ENCODE measurements around the gene GRM7. TPM values are rescaled to one million over a fixed set of nuclear protein-coding genes. Genes with fewer than 3 reads are reported as not detected.

GRM7 gene
- total RNA-seq, 1 experiment from 2014 or later: not detected

DNA sequence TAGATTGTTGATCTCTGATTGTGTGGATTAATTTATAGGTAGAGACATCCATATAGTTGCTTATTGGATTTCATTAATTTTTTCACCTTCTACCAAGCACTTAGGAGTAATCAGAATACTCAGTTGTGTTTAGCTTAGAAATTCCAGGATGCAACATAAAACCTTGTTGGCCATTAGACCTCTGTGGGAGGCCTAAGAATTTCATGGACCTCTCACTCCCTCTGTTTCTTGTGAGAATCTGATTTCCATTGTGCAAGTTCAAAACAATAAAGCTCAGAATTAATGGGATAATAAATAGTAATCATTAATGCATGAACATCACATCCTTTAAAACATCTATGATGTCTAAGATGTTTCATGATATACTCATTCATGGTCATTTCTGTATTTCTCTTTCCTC, 332.4 kb downstream of the GRM7 start:
- Histone ChIP-seq H3K9me3 (ENCODE audit: low read length) (peaks cover 53% of the 10 kb centered on the region), H3K9me2 (replicated peaks; ENCODE audit: low read length) (no peaks in the 10 kb centered on the region), H3K27me3 (ENCODE audit: low read length) (no peaks in the 10 kb centered on the region), H4K20me1 (ENCODE audit: low read length) (no peaks in the 10 kb centered on the region), H3K79me2 (ENCODE audit: low read length) (no peaks in the 10 kb centered on the region), H3K4me1 (ENCODE audit: insufficient read depth, low read length) (no peaks in the 10 kb centered on the region), H3K27ac (ENCODE audit: low read length) (no peak overlapping the region), H3K4me2 (ENCODE audit: low read length) (no peak overlapping the region), H3K36me3 (ENCODE audit: low read depth, low read length) (no peaks in the 10 kb centered on the region), H3K4me3 (ENCODE audit: low read length) (no peak overlapping the region), H2AFZ (ENCODE audit: low read length) (no peak overlapping the region), H3F3A (ENCODE audit: low read length, unreplicated experiment) (no peaks in the 10 kb centered on the region), H3K9ac (ENCODE audit: low read length) (no peak overlapping the region)
- no peak for ATAC-seq
- ChIA-PET POLR2A (ENCODE audit: unreplicated experiment) (no interaction called here), CTCF (no interaction called here)
- BruUV-seq (replicated peaks): no TSS peak
- intact Hi-C loops (cut with micrococcal nuclease): no loop called here
- no peak for TF ChIP-seq EZH2phosphoT487 (IDR thresholded peaks at IDR 0.05; ENCODE audit: borderline replicate concordance, low read length)
- TF ChIP-seq EZH2 (IDR thresholded peaks at IDR 0.05; ENCODE audit: low read length, unreplicated experiment): no peak
- TF ChIP-seq, protein P1, sequence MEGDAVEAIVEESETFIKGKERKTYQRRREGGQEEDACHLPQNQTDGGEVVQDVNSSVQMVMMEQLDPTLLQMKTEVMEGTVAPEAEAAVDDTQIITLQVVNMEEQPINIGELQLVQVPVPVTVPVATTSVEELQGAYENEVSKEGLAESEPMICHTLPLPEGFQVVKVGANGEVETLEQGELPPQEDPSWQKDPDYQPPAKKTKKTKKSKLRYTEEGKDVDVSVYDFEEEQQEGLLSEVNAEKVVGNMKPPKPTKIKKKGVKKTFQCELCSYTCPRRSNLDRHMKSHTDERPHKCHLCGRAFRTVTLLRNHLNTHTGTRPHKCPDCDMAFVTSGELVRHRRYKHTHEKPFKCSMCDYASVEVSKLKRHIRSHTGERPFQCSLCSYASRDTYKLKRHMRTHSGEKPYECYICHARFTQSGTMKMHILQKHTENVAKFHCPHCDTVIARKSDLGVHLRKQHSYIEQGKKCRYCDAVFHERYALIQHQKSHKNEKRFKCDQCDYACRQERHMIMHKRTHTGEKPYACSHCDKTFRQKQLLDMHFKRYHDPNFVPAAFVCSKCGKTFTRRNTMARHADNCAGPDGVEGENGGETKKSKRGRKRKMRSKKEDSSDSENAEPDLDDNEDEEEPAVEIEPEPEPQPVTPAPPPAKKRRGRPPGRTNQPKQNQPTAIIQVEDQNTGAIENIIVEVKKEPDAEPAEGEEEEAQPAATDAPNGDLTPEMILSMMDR (conservative IDR thresholded peaks at IDR 0.05; ENCODE audit: low read depth, low read length): no peak
- DNase-seq: no peak

DNA sequence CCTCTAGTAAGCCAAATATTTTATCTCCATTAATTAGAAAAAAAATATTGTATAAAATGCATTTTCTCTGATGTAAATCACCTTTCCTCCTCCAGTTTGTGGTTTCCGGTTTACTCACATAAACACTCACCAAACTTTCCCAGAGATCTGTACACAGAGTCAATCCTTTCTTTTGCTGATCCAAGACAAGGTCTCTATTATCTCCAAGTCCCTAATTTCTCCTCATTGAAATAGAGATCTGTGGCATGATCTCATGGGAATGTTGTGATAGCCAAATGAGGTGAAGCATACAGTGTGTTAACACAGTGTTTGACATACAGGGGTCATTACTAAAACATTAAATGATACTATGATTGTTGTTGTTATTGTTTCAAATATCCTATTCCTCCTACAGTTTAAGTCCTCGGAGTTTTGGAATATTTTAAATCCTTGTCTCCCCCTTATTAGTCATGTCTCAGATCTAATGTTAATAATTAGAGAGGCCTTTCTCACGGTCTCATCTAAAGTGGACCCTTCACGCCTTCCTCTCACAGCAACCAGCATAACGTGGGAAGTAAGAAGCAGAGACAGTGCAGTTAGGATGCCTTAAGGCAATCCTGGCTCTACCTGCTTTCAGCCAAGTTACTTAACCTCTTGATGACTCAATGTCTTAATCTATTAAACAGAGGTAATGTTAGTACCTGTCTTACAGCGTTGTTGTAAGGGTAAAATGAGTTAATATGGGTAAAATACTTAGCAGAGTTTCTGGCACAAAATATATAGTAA, 333.3 kb downstream of the GRM7 start:
- CTCF ChIA-PET: no interaction called here

DNA sequence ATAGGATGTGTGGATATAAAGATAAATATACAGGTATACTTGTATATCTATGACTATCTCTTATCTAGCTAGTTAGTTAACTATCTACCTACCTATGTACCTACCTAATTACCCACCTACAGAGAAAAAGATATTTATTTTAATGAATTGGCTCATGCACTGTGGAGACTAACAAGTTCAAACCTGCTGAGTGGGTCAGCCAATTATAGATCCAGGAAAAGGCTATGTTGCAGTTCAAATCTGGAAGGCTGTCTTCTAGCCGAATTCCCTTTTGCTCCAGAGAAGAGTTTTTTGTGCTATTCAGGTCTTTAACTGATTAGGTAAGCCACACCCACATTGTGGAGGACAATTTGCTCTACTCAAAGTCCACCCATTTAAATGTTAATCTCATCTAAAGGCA, 335.0 kb downstream of the GRM7 start:
- H3K4me1 ChIP-seq (ENCODE audit: insufficient read depth, low read length): no peaks in the 10 kb centered on the region
- H3K9ac ChIP-seq (ENCODE audit: low read length): no peak overlapping the region
- ChIA-PET POLR2A (ENCODE audit: unreplicated experiment) (no interaction called here), CTCF (no interaction called here)
- no peaks in the 10 kb centered on the region for H4K20me1 ChIP-seq (ENCODE audit: low read length)
- H3K27me3 ChIP-seq (ENCODE audit: low read length): no peaks in the 10 kb centered on the region
- no peaks in the 10 kb centered on the region for H3F3A ChIP-seq (ENCODE audit: low read length, unreplicated experiment)
- H3K27ac ChIP-seq (ENCODE audit: low read length): no peak overlapping the region
- intact Hi-C loops (cut with micrococcal nuclease): no loop called here
- no peaks in the 10 kb centered on the region for H3K9me2 ChIP-seq (replicated peaks; ENCODE audit: low read length)
- H2AFZ ChIP-seq (ENCODE audit: low read length): no peak overlapping the region
- BruUV-seq (replicated peaks): no TSS peak
- H3K9me3 ChIP-seq (ENCODE audit: low read length): peaks cover 50% of the 10 kb centered on the region
- H3K4me3 ChIP-seq (ENCODE audit: low read length): no peak overlapping the region
- no peaks in the 10 kb centered on the region for H3K79me2 ChIP-seq (ENCODE audit: low read length)
- DNase-seq: no peak
- ATAC-seq: no peak
- no peaks in the 10 kb centered on the region for H3K36me3 ChIP-seq (ENCODE audit: low read depth, low read length)
- no peak overlapping the region for H3K4me2 ChIP-seq (ENCODE audit: low read length)
- TF ChIP-seq, protein P1 (conservative IDR thresholded peaks at IDR 0.05; ENCODE audit: low read depth, low read length): no peak
- TF ChIP-seq EZH2 (IDR thresholded peaks at IDR 0.05; ENCODE audit: low read length, unreplicated experiment): no peak
- no peak for TF ChIP-seq EZH2phosphoT487 (IDR thresholded peaks at IDR 0.05; ENCODE audit: borderline replicate concordance, low read length)

More for the DNA sequence above, 333.3 kb downstream of the GRM7 start:
- no peaks in the 10 kb centered on the region for H3F3A ChIP-seq (ENCODE audit: low read length, unreplicated experiment)
- H3K27ac ChIP-seq (ENCODE audit: low read length): no peak overlapping the region
- TF ChIP-seq, protein P1 (conservative IDR thresholded peaks at IDR 0.05; ENCODE audit: low read depth, low read length): no peak
- TF ChIP-seq EZH2phosphoT487 (IDR thresholded peaks at IDR 0.05; ENCODE audit: borderline replicate concordance, low read length) (no peak), EZH2 (IDR thresholded peaks at IDR 0.05; ENCODE audit: low read length, unreplicated experiment) (no peak)
- no peak overlapping the region for H3K4me2 ChIP-seq (ENCODE audit: low read length)
- POLR2A ChIA-PET (ENCODE audit: unreplicated experiment): no interaction called here
- H4K20me1 ChIP-seq (ENCODE audit: low read length): no peaks in the 10 kb centered on the region
- ATAC-seq (no peak), DNase-seq (no peak)
- H3K9ac ChIP-seq (ENCODE audit: low read length): no peak overlapping the region
- no peaks in the 10 kb centered on the region for H3K79me2 ChIP-seq (ENCODE audit: low read length)
- no peak overlapping the region for H3K4me3 ChIP-seq (ENCODE audit: low read length)
- BruUV-seq (replicated peaks): no TSS peak
- H2AFZ ChIP-seq (ENCODE audit: low read length): no peak overlapping the region
- no peaks in the 10 kb centered on the region for H3K27me3 ChIP-seq (ENCODE audit: low read length)
- no peaks in the 10 kb centered on the region for H3K36me3 ChIP-seq (ENCODE audit: low read depth, low read length)
- peaks cover 53% of the 10 kb centered on the region for H3K9me3 ChIP-seq (ENCODE audit: low read length)
- H3K4me1 ChIP-seq (ENCODE audit: insufficient read depth, low read length): no peaks in the 10 kb centered on the region
- intact Hi-C loops (cut with micrococcal nuclease): no loop called here
- no peaks in the 10 kb centered on the region for H3K9me2 ChIP-seq (replicated peaks; ENCODE audit: low read length)

All from PC-3 (cell line).